Fibroblast of lung (primary cell): ENCODE measurements around the gene EEF1G. TPM values are rescaled to one million over a fixed set of nuclear protein-coding genes. Genes with fewer than 3 reads are reported as not detected.

Source experiments
- DNase-seq, 2 donors: peaks; one replicate each; pipeline versions ENCODE4 v3.0.0 to v3.0.0-alpha.2; 2010; ENCODE audit warnings: low read depth in 2 of 2
- H2AFZ ChIP-seq: 2 replicates; pipeline ENCODE4 v1.5.1; 2012; ENCODE audit warnings: low read length, control low read depth, inconsistent platforms
- H3K27ac ChIP-seq: 2 replicates; pipeline ENCODE4 v1.5.1; 2011; ENCODE audit warnings: low read length, control low read depth; ENCODE audit not compliant: insufficient read depth
- H3K27me3 ChIP-seq: 2 replicates; pipeline ENCODE4 v1.5.1; 2011; ENCODE audit warnings: mild to moderate bottlenecking, low read length; ENCODE audit not compliant: control insufficient read depth, insufficient read depth
- H3K36me3 ChIP-seq: 2 replicates; pipeline ENCODE4 v1.5.1; 2011; ENCODE audit warnings: low read length; ENCODE audit not compliant: control insufficient read depth, insufficient read depth
- H3K4me1 ChIP-seq: 2 replicates; pipeline ENCODE4 v1.5.1; 2011; ENCODE audit warnings: low read length; ENCODE audit not compliant: control insufficient read depth, insufficient read depth; ENCODE audit errors: extremely low read depth
- H3K4me2 ChIP-seq: 2 replicates; pipeline ENCODE4 v1.5.1; 2011; ENCODE audit warnings: low read length, control low read depth; ENCODE audit not compliant: insufficient read depth; ENCODE audit errors: extremely low read depth
- H3K4me3 ChIP-seq, 4 experiments: fragments of 200-600 bp in 1 of 4; sonication (generic) in 1 of 4; replicated peaks in 1 of 4; 2 replicates each; pipeline ENCODE4 v1.5.1; 2011 to 2016; ENCODE audit warnings: low read length in 4 of 4, low read depth in 3 of 4, mild to moderate bottlenecking in 3 of 4, control low read depth in 2 of 4, inconsistent platforms in 1 of 4, mixed read lengths in 1 of 4; ENCODE audit not compliant: insufficient read depth in 1 of 4; ENCODE audit errors: control extremely low read depth in 1 of 4
- H3K79me2 ChIP-seq: 2 replicates; pipeline ENCODE4 v1.5.1; 2012; ENCODE audit warnings: mild to moderate bottlenecking, low read length, inconsistent platforms; ENCODE audit not compliant: control insufficient read depth, insufficient read depth
- H3K9ac ChIP-seq: 2 replicates; pipeline ENCODE4 v1.5.1; 2011; ENCODE audit warnings: mild to moderate bottlenecking, low read length, control low read depth; ENCODE audit not compliant: insufficient read depth
- H3K9me3 ChIP-seq: 2 replicates; pipeline ENCODE4 v1.5.1; 2012; ENCODE audit warnings: low read depth, low read length; ENCODE audit not compliant: control insufficient read depth, insufficient read depth
- H4K20me1 ChIP-seq: 2 replicates; pipeline ENCODE4 v1.5.1; 2011; ENCODE audit warnings: low read length; ENCODE audit not compliant: control insufficient read depth, insufficient read depth; ENCODE audit errors: extremely low read depth
- EZH2 ChIP-seq: IDR thresholded peaks from 2 replicates; pipeline ENCODE4 v1.5.1; 2012; ENCODE audit warnings: low read length, control low read depth, mild to moderate bottlenecking; ENCODE audit errors: missing control alignments
- polyA plus RNA-seq, 2 donors: library from polyadenylated mRNA; depleted of rRNA in 1 of 2; stranded (reverse) in 1 of 2; unstranded in 1 of 2; fragments of >200 nt; gene quantifications; 2 replicates each; pipeline ENCODE4 v1.2.1, GENCODE V29; 2011 to 2012; ENCODE audit warnings: missing spikeins in 1 of 2
- total RNA-seq: library from RNA; depleted of rRNA; stranded (reverse); fragments of >200 nt; gene quantifications from 2 replicates; pipeline ENCODE4 v1.2.1, GENCODE V29; 2014
- TF ChIP-seq, protein P1 (sequence below), 2 donors: IDR thresholded peaks in 1 of 2; conservative IDR thresholded peaks in 1 of 2; 1 replicate in 1 of 2; 2 replicates in 1 of 2; pipeline ENCODE4 v1.5.1; 2011 to 2012; ENCODE audit warnings: low read length in 2 of 2, control low read depth in 1 of 2, inconsistent platforms in 1 of 2, low read depth in 1 of 2, mild to moderate bottlenecking in 1 of 2

Gene EEF1G
- total and polyA plus RNA-seq, 2 donors (not counting 1 experiment from before 2014, with no cell fraction given): 1,308 to 1,405 TPM

DNA sequence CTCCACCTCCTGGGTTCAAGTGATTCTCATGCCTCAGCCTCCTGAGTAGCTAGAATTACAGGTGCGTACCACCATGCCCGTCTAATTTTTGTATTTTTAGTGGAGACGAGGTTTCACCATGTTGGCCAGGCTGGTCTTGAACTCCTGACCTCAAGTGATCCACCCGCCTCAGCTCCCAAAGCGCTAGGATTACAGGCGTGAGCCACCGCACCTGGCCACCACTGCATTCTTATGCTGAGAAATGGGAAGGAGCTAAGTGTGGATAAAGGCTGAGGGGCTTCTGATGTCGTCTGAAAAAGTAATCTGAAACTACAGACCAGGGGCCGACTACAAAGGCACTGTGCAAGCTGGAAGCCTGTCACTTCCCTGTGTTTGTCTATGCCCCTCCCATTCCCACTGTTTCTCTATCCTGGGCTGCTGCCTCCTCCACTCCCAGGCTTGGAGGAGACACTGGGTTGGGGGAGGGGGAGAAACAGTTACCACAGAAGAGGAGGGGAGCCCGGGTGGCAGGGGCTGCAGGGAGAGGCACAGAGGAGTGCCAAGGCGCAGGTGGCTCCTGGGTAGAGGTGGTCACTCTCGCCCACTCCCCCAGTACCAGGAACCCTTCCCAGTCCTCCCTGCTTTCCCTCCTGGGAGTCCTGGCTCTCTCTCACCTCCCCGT lies 30.9 kb upstream of the EEF1G start:
- no peak overlapping the region for H3K4me3 ChIP-seq
- no peaks in the 10 kb centered on the region for H3K27me3 ChIP-seq
- no peak overlapping the region for H2AFZ ChIP-seq
- no peak overlapping the region for H3K9ac ChIP-seq
- H3K4me1 ChIP-seq: peaks cover 6% of the 10 kb centered on the region
- no peaks in the 10 kb centered on the region for H3K9me3 ChIP-seq
- H4K20me1 ChIP-seq: no peaks in the 10 kb centered on the region
- no peak for TF ChIP-seq EZH2
- TF ChIP-seq, protein P1, sequence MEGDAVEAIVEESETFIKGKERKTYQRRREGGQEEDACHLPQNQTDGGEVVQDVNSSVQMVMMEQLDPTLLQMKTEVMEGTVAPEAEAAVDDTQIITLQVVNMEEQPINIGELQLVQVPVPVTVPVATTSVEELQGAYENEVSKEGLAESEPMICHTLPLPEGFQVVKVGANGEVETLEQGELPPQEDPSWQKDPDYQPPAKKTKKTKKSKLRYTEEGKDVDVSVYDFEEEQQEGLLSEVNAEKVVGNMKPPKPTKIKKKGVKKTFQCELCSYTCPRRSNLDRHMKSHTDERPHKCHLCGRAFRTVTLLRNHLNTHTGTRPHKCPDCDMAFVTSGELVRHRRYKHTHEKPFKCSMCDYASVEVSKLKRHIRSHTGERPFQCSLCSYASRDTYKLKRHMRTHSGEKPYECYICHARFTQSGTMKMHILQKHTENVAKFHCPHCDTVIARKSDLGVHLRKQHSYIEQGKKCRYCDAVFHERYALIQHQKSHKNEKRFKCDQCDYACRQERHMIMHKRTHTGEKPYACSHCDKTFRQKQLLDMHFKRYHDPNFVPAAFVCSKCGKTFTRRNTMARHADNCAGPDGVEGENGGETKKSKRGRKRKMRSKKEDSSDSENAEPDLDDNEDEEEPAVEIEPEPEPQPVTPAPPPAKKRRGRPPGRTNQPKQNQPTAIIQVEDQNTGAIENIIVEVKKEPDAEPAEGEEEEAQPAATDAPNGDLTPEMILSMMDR (conservative IDR thresholded peaks at IDR 0.05 in 1 of 2, IDR thresholded peaks at IDR 0.05 in 1 of 2; ENCODE audit: low read depth in 1 of 2, low read length in 2 of 2): no peak
- H3K79me2 ChIP-seq: peaks cover 19% of the 10 kb centered on the region
- no peak overlapping the region for H3K27ac ChIP-seq
- no peak overlapping the region for H3K4me2 ChIP-seq
- H3K36me3 ChIP-seq: peaks cover 9% of the 10 kb centered on the region
- no peak for DNase-seq

DNA sequence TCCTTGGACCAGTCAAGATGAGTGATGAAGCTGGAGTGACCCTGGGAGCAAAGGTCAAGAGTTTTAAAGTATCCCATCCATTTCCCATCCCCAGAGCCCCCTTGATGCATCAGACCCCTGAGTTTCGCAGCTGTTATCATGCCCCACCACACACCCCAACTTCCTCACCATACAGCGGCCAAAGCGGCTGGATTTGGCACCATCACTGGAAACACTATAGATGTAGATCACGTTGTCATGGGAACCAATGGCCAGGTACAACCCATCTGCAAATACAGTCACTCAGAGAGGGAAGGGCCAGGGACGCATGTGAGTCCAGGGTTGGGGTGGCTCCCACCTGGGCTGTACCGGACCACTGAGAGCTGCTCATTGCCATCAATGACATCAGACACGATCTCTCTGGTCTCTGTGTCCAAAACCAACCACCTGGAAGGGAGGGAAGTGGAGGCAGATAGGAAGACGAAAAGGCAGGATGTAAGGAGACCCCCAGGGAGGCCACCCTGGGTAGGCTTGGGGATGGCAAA lies 30.1 kb upstream of the EEF1G start:
- no peak overlapping the region for H3K27ac ChIP-seq
- no peak overlapping the region for H2AFZ ChIP-seq
- DNase-seq: no peak
- no peak for TF ChIP-seq EZH2
- TF ChIP-seq, protein P1 (conservative IDR thresholded peaks at IDR 0.05 in 1 of 2, IDR thresholded peaks at IDR 0.05 in 1 of 2; ENCODE audit: low read depth in 1 of 2, low read length in 2 of 2): no peak
- H3K4me3 ChIP-seq: no peak overlapping the region
- H3K4me1 ChIP-seq: peaks cover 6% of the 10 kb centered on the region
- no peak overlapping the region for H3K9ac ChIP-seq
- no peak overlapping the region for H3K4me2 ChIP-seq
- H3K36me3 ChIP-seq: peaks cover 9% of the 10 kb centered on the region
- H4K20me1 ChIP-seq: no peaks in the 10 kb centered on the region
- H3K79me2 ChIP-seq: peaks cover 22% of the 10 kb centered on the region
- H3K27me3 ChIP-seq: no peaks in the 10 kb centered on the region
- no peaks in the 10 kb centered on the region for H3K9me3 ChIP-seq

DNA sequence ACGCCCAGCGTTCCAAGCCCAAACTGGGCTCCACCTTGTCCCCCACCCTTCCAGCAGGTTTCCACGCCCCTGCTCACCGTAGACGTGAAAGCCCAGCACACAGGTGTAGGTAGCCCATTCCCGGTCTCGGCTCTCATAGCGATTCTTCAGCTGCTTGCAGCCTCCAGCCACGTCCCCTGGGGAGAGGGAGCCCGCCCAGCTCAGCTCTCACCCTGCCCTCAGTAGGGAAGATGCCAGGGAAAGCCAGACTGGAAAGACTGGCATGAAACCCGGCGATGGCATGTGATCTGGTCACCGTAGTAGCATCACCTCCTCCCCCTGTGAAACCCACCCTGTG lies 29.3 kb upstream of the EEF1G start:
- TF ChIP-seq, protein P1 (conservative IDR thresholded peaks at IDR 0.05 in 1 of 2, IDR thresholded peaks at IDR 0.05 in 1 of 2; ENCODE audit: low read depth in 1 of 2, low read length in 2 of 2): no peak
- no peak for TF ChIP-seq EZH2
- H4K20me1 ChIP-seq: no peaks in the 10 kb centered on the region
- H3K79me2 ChIP-seq: peaks cover 30% of the 10 kb centered on the region
- peaks cover 7% of the 10 kb centered on the region for H3K36me3 ChIP-seq
- DNase-seq: no peak
- H3K4me1 ChIP-seq: peaks cover 6% of the 10 kb centered on the region
- H3K4me3 ChIP-seq: peak overlapping the region in 2 of 4 experiments; percentile 27 to 77
- peak overlapping the region; percentile 48 for H3K4me2 ChIP-seq
- H2AFZ ChIP-seq: no peak overlapping the region
- no peaks in the 10 kb centered on the region for H3K27me3 ChIP-seq
- H3K9me3 ChIP-seq: no peaks in the 10 kb centered on the region
- H3K9ac ChIP-seq: no peak overlapping the region
- H3K27ac ChIP-seq: no peak overlapping the region
